IPS-20b (cell line): Measurements from ENCODE around the gene ASAP3.

Experiments
- H3K27ac ChIP-seq: one replicate; pipeline ENCODE4 v1.5.1; 2013; ENCODE audit warnings: low read length
- H3K27me3 ChIP-seq: 2 replicates; pipeline ENCODE4 v1.6.1; 2013; ENCODE audit warnings: mild to moderate bottlenecking, low read length, inconsistent platforms; ENCODE audit not compliant: insufficient read depth
- H3K36me3 ChIP-seq: 2 replicates; pipeline ENCODE4 v1.6.1; 2013; ENCODE audit warnings: low read depth, mild to moderate bottlenecking, inconsistent platforms, low read length, moderate library complexity; ENCODE audit not compliant: insufficient read depth
- H3K4me1 ChIP-seq: 2 replicates; pipeline ENCODE4 v1.6.1; 2013; ENCODE audit warnings: mild to moderate bottlenecking, control low read depth, inconsistent platforms, low read length, moderate library complexity; ENCODE audit not compliant: insufficient read depth
- H3K4me3 ChIP-seq: 2 replicates; pipeline ENCODE4 v1.5.1; 2013; ENCODE audit warnings: mild to moderate bottlenecking, low read length, inconsistent platforms
- H3K9ac ChIP-seq: 2 replicates; pipeline ENCODE4 v1.6.1; 2013; ENCODE audit warnings: low read depth, mild to moderate bottlenecking, inconsistent platforms, low read length, moderate library complexity
- H3K9me3 ChIP-seq: 2 replicates; pipeline ENCODE4 v1.6.1; 2013; ENCODE audit warnings: mild to moderate bottlenecking, low read depth, low read length, inconsistent platforms; ENCODE audit not compliant: insufficient read depth

ASAP3 gene

DNA sequence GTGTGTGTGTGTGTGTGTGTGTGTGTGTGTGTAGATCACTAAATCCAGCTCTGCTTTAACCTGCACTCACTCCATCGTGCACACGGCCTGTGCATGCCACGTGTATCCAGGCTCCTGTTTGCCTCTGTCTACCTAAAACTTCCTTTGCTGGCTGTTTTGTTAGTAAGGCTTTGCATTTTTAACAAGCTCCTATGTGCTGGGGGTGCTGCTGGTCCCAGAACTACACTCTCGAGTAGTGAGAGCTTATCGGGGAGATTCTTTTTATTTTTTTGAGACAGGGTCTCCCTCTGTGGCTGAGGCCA, 58.8 kb downstream of the ASAP3 start:
- no peak overlapping the region for H3K27ac ChIP-seq
- H3K9me3 ChIP-seq: no peaks in the 10 kb centered on the region
- H3K9ac ChIP-seq: no peak overlapping the region
- H3K27me3 ChIP-seq: peaks cover 91% of the 10 kb centered on the region
- H3K4me1 ChIP-seq: peaks cover 4% of the 10 kb centered on the region; the same call in 1 of the 2 replicates
- peak overlapping the region; percentile 50; the same call in 1 of the 2 replicates for H3K4me3 ChIP-seq
- peaks cover 16% of the 10 kb centered on the region for H3K36me3 ChIP-seq

DNA sequence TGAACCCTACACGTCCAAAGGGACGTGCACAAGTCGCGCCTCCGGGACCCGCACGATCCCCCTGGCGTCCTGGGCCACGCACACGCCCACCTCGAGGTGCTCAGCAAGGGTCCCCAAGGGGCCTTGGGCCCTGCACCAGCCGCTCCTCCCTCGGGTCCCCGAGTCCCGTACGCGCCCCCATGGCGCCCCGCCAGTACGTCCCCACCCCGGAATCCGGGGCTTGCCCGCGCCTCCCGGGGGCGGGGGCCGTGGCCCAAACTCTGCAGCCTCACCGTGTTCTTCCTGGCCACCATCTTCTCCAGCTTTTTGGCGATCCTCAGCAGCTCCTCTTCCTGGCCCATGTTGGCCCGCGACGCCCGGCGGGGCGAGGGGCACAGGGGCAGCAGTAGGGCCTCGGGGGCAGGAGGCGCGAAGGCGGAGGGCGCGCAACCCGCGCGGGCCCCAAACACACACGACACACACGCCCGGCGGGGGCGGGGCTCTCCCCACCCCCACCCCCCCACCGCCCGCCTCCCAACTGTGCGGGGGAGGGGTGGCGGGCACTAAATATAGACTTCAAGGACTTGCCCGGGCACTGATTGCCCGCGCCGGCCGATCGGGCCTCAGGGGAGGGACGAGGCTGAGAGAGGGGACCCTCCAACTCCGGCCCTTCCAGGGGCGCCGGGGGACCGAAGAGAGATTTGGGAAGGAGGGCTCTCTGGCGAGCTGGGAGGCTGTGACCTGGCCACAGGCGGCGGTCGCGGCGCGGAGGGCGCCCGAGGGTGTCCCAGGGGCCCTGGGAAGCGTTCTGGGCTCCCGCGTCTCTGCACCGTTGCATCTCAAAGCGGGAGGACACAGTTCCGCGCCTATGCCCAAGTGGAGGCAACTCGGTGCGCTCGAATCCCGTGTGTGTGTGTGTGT, 59.4 kb downstream of the ASAP3 start, which contains the start of gene TCEA3:
TSS of gene TCEA3 (minus strand) at position 456 of the 900 bp plus-strand sequence. CDS start at position 341, 115 bp downstream.
- peak within 1 kb of the TSS; percentile 51 for H3K4me3 ChIP-seq
- H3K27me3 ChIP-seq: peaks cover 97% of the 10 kb centered on the region
- H3K4me1 ChIP-seq: peaks cover 4% of the 10 kb centered on the region; the same call in 1 of the 2 replicates
- H3K27ac ChIP-seq: no peak within 1 kb of the TSS
- peaks cover 13% of the 10 kb centered on the region for H3K36me3 ChIP-seq
- no peaks in the 10 kb centered on the region for H3K9me3 ChIP-seq
- H3K9ac ChIP-seq: no peak within 1 kb of the TSS

DNA sequence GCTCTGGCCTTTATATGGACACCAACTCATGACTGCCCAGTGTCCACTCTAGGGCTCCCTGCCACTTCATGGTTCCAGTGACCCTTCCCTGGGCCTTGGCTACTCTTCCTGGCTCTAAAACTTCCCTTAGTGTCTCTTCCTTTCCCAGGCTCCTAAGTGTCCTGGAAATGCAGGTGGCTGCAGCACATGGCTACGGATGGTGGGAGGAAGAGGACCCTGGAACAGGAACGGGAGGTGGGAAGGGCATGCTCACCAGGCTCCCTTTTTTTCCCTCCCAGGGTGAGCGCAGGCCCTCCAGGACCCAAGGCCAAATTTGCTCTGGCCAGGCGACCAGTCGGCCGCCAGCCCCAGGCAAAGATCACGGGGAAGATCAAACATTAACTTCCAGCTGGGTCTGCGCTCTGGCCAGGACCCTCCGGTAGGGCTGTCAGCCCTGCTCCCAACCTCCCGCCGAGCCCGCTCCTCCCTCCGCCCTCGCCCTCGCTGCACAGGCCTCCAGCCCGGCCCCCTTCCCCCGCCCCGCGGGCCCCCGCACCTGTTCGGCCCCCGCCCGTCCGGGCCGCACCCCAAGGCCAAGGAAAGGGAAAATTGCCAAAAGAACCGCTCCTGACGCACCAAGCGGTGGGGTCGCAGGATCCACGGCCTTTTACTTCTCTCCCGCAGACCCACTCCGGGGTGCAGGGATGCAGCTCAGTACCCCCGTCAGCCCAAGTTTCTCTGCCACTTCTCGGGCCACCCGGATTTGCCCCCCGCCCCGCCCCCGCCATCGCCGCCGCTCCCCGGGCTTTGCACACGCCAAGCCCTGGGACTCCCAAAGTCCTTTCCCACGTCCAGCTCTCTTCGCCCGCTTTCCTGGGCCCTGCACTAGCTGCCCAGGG, 60.3 kb downstream of the ASAP3 start:
- Histone ChIP-seq H3K27me3 (peaks cover 100% of the 10 kb centered on the region), H3K27ac (no peak overlapping the region), H3K9me3 (no peaks in the 10 kb centered on the region), H3K9ac (no peak overlapping the region), H3K36me3 (peaks cover 4% of the 10 kb centered on the region; the same call in 1 of the 2 replicates), H3K4me1 (peaks cover 4% of the 10 kb centered on the region; the same call in 1 of the 2 replicates), H3K4me3 (peak overlapping the region; percentile 51)

DNA sequence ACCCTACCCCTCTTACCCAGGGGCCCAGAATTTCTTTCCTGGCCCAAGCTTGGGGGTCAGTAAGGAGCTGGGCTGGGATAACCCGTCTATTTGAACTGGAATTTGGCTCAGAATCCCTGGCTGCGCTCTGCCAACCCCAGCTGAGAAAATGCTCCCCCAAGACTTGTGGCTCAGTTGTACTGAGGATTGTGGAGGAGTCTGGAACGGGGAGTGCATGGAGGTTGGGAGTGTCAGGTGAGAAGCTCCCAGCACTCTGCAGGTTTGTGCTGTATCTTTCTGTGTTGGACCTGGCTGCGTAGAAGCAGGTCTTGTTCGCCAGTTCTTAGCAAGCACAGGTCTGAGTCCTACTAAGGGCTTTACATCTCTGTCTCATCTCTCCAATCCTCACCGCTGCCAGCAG, 61.0 kb downstream of the ASAP3 start:
- Histone ChIP-seq H3K4me3 (no peak overlapping the region), H3K36me3 (peaks cover 4% of the 10 kb centered on the region; the same call in 1 of the 2 replicates), H3K27me3 (peaks cover 100% of the 10 kb centered on the region), H3K9me3 (no peaks in the 10 kb centered on the region), H3K9ac (no peak overlapping the region), H3K4me1 (peaks cover 4% of the 10 kb centered on the region; the same call in 1 of the 2 replicates), H3K27ac (no peak overlapping the region)

DNA sequence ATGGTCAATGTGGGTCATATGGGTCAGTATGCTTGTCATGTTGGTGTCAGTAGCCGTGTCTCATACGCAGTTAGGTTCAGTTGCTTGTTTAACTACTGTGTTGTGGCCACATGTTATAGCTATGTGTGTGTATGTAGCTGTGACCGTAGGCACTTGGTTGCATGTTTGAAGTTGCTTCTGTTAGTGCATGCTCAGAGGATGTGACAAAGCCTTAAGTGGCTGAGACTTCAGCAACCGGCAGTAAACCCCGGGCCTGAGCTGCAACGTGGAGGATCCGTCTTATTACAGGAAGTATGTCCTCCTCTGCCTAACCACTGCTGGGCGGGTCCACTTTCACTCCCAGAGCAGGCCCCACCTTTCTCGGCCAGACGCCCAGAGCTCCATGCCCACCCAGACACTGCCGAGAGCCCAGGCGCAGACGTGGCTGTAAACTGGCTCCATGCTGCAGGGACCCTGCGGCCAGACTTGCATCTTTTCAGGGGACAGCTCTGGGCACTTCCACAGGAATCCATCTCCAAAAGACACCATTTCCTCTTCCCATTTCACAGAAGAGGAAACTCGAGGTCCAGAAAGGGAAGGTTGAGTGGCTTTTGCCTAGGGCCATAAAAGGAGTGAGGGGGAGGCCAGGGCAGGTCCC, 61.6 kb downstream of the ASAP3 start:
- H3K36me3 ChIP-seq: peaks cover 4% of the 10 kb centered on the region; the same call in 1 of the 2 replicates
- H3K27ac ChIP-seq: no peak overlapping the region
- peaks cover 4% of the 10 kb centered on the region; the same call in 1 of the 2 replicates for H3K4me1 ChIP-seq
- no peaks in the 10 kb centered on the region for H3K9me3 ChIP-seq
- H3K27me3 ChIP-seq: peaks cover 100% of the 10 kb centered on the region
- no peak overlapping the region for H3K9ac ChIP-seq
- no peak overlapping the region for H3K4me3 ChIP-seq

DNA sequence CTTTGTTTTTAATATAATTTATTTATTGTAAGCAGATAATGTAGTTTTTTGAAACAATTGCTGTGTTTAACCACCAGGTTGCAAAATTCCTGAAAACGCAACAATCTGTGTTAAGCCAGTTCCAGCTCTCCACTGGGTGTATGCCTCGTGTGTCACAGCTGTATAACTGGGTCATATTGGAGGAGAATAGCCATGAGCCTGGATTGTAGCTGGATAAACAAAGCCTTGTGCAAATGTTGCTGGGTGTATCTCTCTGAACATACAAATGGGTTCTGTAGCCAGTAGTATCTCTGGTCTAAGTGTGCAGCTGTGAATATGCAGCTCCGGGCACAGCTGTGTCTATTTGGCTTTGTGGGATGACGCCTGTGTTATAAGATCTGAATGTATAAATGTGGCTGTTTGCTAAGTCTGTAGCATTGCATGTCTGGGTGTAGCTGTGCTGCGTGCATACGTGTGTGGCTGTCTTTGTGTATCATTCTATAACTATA, 62.2 kb downstream of the ASAP3 start:
- Histone ChIP-seq H3K27me3 (peaks cover 100% of the 10 kb centered on the region), H3K9me3 (no peaks in the 10 kb centered on the region), H3K4me3 (no peak overlapping the region), H3K27ac (no peak overlapping the region), H3K36me3 (peaks cover 4% of the 10 kb centered on the region; the same call in 1 of the 2 replicates), H3K9ac (no peak overlapping the region), H3K4me1 (peaks cover 4% of the 10 kb centered on the region; the same call in 1 of the 2 replicates)

DNA sequence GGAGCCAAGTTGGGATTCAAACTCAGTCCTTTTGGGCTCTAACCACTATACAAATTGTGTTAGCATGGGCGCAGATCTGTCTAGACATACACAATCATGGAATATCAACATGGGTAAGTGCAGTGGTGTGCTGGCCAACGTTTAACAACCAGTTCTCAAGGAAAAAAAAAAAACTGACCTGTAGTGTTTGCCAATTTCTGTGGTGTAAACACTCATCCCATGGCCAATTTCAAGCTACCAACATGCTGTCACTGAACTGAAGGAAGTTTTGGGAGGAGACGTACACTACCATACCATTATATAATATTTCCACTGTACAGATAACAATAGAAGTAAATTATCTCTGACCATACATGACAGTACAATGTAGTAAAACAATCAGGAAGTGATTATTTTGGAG, 62.6 kb downstream of the ASAP3 start:
- H3K4me1 ChIP-seq: peaks cover 4% of the 10 kb centered on the region; the same call in 1 of the 2 replicates
- peaks cover 3% of the 10 kb centered on the region; the same call in 1 of the 2 replicates for H3K36me3 ChIP-seq
- H3K9me3 ChIP-seq: no peaks in the 10 kb centered on the region
- no peak overlapping the region for H3K27ac ChIP-seq
- H3K9ac ChIP-seq: no peak overlapping the region
- no peak overlapping the region for H3K4me3 ChIP-seq
- peaks cover 100% of the 10 kb centered on the region for H3K27me3 ChIP-seq

DNA sequence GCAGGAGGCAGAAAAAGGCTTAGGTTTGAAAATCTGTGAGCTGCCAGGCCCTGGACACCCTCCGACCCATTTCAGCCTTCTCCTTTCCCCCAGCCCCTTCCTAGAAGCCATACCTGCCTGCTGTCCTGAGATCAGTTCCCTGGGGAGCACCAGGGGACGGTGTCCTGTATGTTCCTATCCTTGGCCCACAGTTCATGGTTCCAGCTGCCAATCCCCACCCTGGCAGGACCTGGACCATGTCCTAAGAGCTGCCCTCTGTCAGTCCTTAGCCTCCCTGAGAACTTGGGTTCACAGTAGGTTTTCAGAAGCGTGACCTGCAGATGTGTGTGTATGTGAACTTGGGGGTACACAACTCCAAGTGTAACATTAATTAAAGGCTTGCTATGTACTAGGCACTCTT, 63.2 kb downstream of the ASAP3 start:
- no peak overlapping the region for H3K9ac ChIP-seq
- H3K4me1 ChIP-seq: peaks cover 4% of the 10 kb centered on the region; the same call in 1 of the 2 replicates
- no peak overlapping the region for H3K4me3 ChIP-seq
- no peaks in the 10 kb centered on the region for H3K9me3 ChIP-seq
- no peak overlapping the region for H3K27ac ChIP-seq
- peaks cover 100% of the 10 kb centered on the region for H3K27me3 ChIP-seq
- H3K36me3 ChIP-seq: no peaks in the 10 kb centered on the region

DNA sequence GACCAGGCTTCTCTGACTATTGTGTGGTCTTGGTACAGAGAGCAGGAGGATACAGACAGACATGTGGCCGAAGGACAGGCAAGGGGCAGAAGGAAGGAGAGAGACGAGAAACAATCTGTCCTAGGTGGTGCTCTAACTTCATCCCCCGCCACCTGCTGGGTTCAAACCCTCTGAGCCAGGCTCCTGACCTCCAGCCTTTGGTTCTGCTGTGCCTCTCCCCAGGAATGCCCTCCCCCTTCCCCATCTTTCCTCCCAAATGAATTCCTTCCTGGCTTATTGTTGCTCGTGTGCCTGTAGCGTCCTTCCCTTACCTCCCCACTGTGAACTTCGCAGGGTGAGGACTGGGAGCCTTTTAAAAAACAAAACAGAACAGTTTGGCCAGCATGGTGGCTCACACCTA, 64.8 kb downstream of the ASAP3 start:
- H3K27ac ChIP-seq: no peak overlapping the region
- H3K9ac ChIP-seq: no peak overlapping the region
- H3K9me3 ChIP-seq: no peaks in the 10 kb centered on the region
- no peak overlapping the region for H3K4me3 ChIP-seq
- H3K27me3 ChIP-seq: peaks cover 100% of the 10 kb centered on the region
- H3K4me1 ChIP-seq: no peaks in the 10 kb centered on the region
- no peaks in the 10 kb centered on the region for H3K36me3 ChIP-seq

DNA sequence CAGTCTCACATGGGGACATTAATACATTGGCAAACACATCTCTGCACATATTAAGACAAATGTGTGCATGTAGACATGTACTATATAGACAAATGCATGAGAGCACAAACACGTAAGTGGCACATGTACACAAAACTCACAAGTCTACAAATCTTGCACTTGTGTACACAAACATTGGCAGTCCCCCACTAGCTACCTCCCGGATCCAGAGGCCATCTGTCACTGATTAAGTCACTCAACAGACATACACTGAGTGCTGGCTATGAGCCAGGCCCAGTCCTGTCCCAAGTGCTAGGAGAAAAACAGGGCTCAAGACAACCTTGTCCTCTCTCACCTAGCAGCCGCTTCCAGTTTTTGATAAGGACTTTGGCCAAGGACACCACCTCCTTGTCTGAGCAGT, 66.4 kb downstream of the ASAP3 start:
- Histone ChIP-seq H3K27me3 (peaks cover 92% of the 10 kb centered on the region), H3K4me3 (no peak overlapping the region), H3K9me3 (no peaks in the 10 kb centered on the region), H3K27ac (no peak overlapping the region), H3K9ac (no peak overlapping the region), H3K36me3 (no peaks in the 10 kb centered on the region), H3K4me1 (no peaks in the 10 kb centered on the region)

DNA sequence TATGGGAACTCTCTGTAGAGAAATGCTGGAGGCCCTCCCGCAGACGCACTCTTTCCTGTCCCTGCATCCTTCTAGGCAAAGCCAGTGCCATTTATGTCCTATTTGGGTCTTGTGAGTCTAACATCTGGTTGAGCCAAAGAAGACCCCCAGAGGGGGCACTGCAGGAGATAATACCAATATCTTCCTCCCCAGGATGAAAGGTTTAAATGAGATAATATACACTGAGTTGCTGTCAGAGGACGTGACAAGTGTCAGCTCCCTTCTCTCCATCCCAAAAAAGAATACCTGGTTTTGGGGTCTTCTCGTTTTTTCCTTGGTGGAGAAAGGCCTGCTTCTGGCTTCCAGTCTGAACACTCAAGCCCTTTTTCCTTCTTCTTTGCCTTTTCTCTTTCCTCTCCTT, 67.0 kb downstream of the ASAP3 start:
- Histone ChIP-seq H3K4me3 (no peak overlapping the region), H3K4me1 (no peaks in the 10 kb centered on the region), H3K9me3 (no peaks in the 10 kb centered on the region), H3K27me3 (peaks cover 88% of the 10 kb centered on the region), H3K36me3 (no peaks in the 10 kb centered on the region), H3K27ac (no peak overlapping the region), H3K9ac (no peak overlapping the region)
